HG03159 (cell line): ENCODE measurements around the gene CWF19L1.

Source experiments
- ATAC-seq: cut with Tn5 transposase; IDR thresholded peaks from one replicate; pipeline ENCODE4 v1.9.1; 2021; ENCODE audit warnings: mild to moderate bottlenecking, moderate library complexity; ENCODE audit not compliant: unreplicated experiment

The CWF19L1 gene

GRCh38 chr10:100253041-100253440 lies 14.4 kb downstream of the CWF19L1 start:
- ATAC-seq: no peak

GRCh38 chr10:100248820-100249219 lies 18.6 kb downstream of the CWF19L1 start:
- no peak for ATAC-seq

- ATAC-seq: no peak
These were observed 21.8 kb downstream of the CWF19L1 start for GRCh38 chr10:100245484-100246220.

- ATAC-seq: no peak
These were observed 27.6 kb downstream of the CWF19L1 start for GRCh38 chr10:100239851-100240250.

- ATAC-seq: no peak
These were observed 29.0 kb downstream of the CWF19L1 start for GRCh38 chr10:100238429-100238828.

GRCh38 chr10:100232101-100232500 lies 35.3 kb downstream of the CWF19L1 start:
- no peak for ATAC-seq

GRCh38 chr10:100229819-100230422 lies 37.5 kb downstream of the CWF19L1 start:
- ATAC-seq: no peak

GRCh38 chr10:100223879-100224278 lies 43.6 kb downstream of the CWF19L1 start:
- no peak for ATAC-seq

- ATAC-seq: no peak
These were observed 44.9 kb downstream of the CWF19L1 start for GRCh38 chr10:100222529-100222928.

- no peak for ATAC-seq
These were observed 51.4 kb downstream of the CWF19L1 start for GRCh38 chr10:100216006-100216405.

- ATAC-seq: no peak
These were observed 58.1 kb downstream of the CWF19L1 start for GRCh38 chr10:100209303-100209702.

- no peak for ATAC-seq
These were observed 59.2 kb downstream of the CWF19L1 start for GRCh38 chr10:100208276-100208675.

GRCh38 chr10:100204370-100204769 lies 63.1 kb downstream of the CWF19L1 start:
- ATAC-seq: no peak

GRCh38 chr10:100201549-100201948 lies 65.9 kb downstream of the CWF19L1 start:
- ATAC-seq: no peak

GRCh38 chr10:100194711-100195110 lies 72.7 kb downstream of the CWF19L1 start:
- no peak for ATAC-seq

GRCh38 chr10:100192350-100192749 lies 75.1 kb downstream of the CWF19L1 start:
- no peak for ATAC-seq

GRCh38 chr10:100186253-100187212 lies 80.9 kb downstream of the CWF19L1 start:
- peak; percentile 49 for ATAC-seq

GRCh38 chr10:100185364-100186252 lies 81.8 kb downstream of the CWF19L1 start, which contains the start of gene ERLIN1:
Gene ERLIN1 (minus strand): TSS chr10:100186029. CDS start chr10:100185626, 403 bp downstream.
- peak; percentile 86 for ATAC-seq

GRCh38 chr10:100184840-100185239 lies 82.6 kb downstream of the CWF19L1 start:
- ATAC-seq: no peak

GRCh38 chr10:100184426-100184825 lies 83.0 kb downstream of the CWF19L1 start:
- ATAC-seq: no peak
